PC-9 (cell line): Measurements from ENCODE around the gene KCNJ6. TPM values are rescaled to one million over a fixed set of nuclear protein-coding genes. Genes with fewer than 3 reads are reported as not detected.
A peak's percentile ranks its signal among the peaks of the same experiment; 100 is the strongest.

Experiments used
- BruUV-seq: library from RNA; stranded (reverse); fragments of 400-500 nt; replicated peaks from 2 replicates; lab custom pipeline; 2021; lab: Mats Ljungman, UMichigan
- CTCF ChIA-PET: fragments of 300-600 bp; sonication (Branson Sonifier 250); formaldehyde crosslinking; loops from one replicate; lab custom pipeline; 2022; ENCODE audit warnings: antibody characterized with exemption; lab: Charles Lee
- POLR2A ChIA-PET: fragments of 300-600 bp; sonication (Branson Sonifier 250); formaldehyde crosslinking; loops from one replicate; lab custom pipeline; 2022; ENCODE audit warnings: antibody characterized with exemption; ENCODE audit not compliant: unreplicated experiment; lab: Charles Lee
- DNase-seq, 2 experiments: peaks; one replicate each; pipeline versions ENCODE4 v3.0.0 to v3.0.0-alpha.2; 2015 to 2022; ENCODE audit warnings: mixed read lengths in 1 of 2
- H2AFZ ChIP-seq: fragments of 200-600 bp; sonication (generic); 2 replicates; pipeline ENCODE4 v1.8.1; 2017; ENCODE audit warnings: antibody characterized with exemption
- H3F3A ChIP-seq: fragments of 200-600 bp; sonication (generic); 2 replicates; pipeline ENCODE4 v1.8.1; 2017; ENCODE audit warnings: antibody characterized with exemption, mild to moderate bottlenecking, low read depth; ENCODE audit not compliant: insufficient read depth
- H3K27ac ChIP-seq: fragments of 200-600 bp; sonication (generic); 2 replicates; pipeline ENCODE4 v1.6.1; 2016; ENCODE audit warnings: mixed run types
- H3K27me3 ChIP-seq: fragments of 200-600 bp; sonication (generic); 2 replicates; pipeline ENCODE4 v1.6.1; 2016; ENCODE audit warnings: low read depth, mixed run types; ENCODE audit not compliant: insufficient read depth
- H3K36me3 ChIP-seq: fragments of 200-600 bp; sonication (generic); 2 replicates; pipeline ENCODE4 v1.6.1; 2016; ENCODE audit warnings: low read depth, mixed run types
- H3K4me1 ChIP-seq: fragments of 200-600 bp; sonication (generic); replicated peaks from 2 replicates; pipeline ENCODE4 v1.6.1; 2016; ENCODE audit warnings: mixed run types; ENCODE audit not compliant: insufficient read depth
- H3K4me2 ChIP-seq: fragments of 200-600 bp; sonication (generic); 2 replicates; pipeline ENCODE4 v1.6.1; 2017; ENCODE audit warnings: mixed run types
- H3K4me3 ChIP-seq: fragments of 200-600 bp; sonication (generic); 2 replicates; pipeline ENCODE4 v1.6.1; 2016; ENCODE audit warnings: mixed run types
- H3K79me2 ChIP-seq: fragments of 200-600 bp; sonication (generic); 2 replicates; pipeline ENCODE4 v1.6.1; 2017; ENCODE audit warnings: low read depth, mixed run types
- H3K9me2 ChIP-seq: fragments of 200-600 bp; sonication (generic); 2 replicates; pipeline ENCODE4 v1.8.1; 2017; ENCODE audit warnings: mild to moderate bottlenecking; ENCODE audit not compliant: insufficient read depth
- H3K9me3 ChIP-seq: fragments of 200-600 bp; sonication (generic); 2 replicates; pipeline ENCODE4 v1.8.1; 2016; ENCODE audit warnings: low read depth; ENCODE audit not compliant: insufficient read depth
- H4K20me1 ChIP-seq: fragments of 200-600 bp; sonication (generic); 2 replicates; pipeline ENCODE4 v1.8.1; 2017; ENCODE audit not compliant: insufficient read depth
- CTCF ChIP-seq: fragments of 200-600 bp; sonication (generic); conservative IDR thresholded peaks from 2 replicates; pipeline ENCODE4 v1.6.1; 2017; ENCODE audit warnings: mixed run types, antibody characterized with exemption, mild to moderate bottlenecking, moderate library complexity
- EZH2 ChIP-seq: fragments of 200-600 bp; sonication (generic); IDR thresholded peaks from 2 replicates; pipeline ENCODE4 v1.8.0; 2017; ENCODE audit warnings: antibody characterized with exemption, low read depth
- intact Hi-C: fragments of 100-400 bp; cut with micrococcal nuclease; formaldehyde crosslinking; loops from one replicate; pipeline ENCODE4 v1.10.0; 2022; ENCODE audit not compliant: unreplicated experiment
- total RNA-seq: library from RNA; stranded (reverse); gene quantifications from 2 replicates; pipeline ENCODE4 v1.2.3, GENCODE V29; 2021

The KCNJ6 gene
- total RNA-seq, 1 experiment from 2014 or later = not detected

GRCh38 chr21:37627074-37627473 lies 289.2 kb downstream of the KCNJ6 start:
- no peak overlapping the region for H3K27ac ChIP-seq
- no peak for TF ChIP-seq CTCF
- no peak for TF ChIP-seq EZH2
- no TSS peak for BruUV-seq
- H3K79me2 ChIP-seq = no peaks in the 10 kb centered on the region
- H3F3A ChIP-seq = no peaks in the 10 kb centered on the region
- POLR2A ChIA-PET = no interaction called here
- no peaks in the 10 kb centered on the region for H3K27me3 ChIP-seq
- CTCF ChIA-PET = interaction anchor here (0.5 kb wide), 1 partner anchor 126 kb away, joined by 3 read pairs; no protein-coding TSS in a partner anchor
- peaks cover 9% of the 10 kb centered on the region; the same call in 1 of the 2 replicates for H3K4me1 ChIP-seq
- intact Hi-C loops = no loop called here
- no peaks in the 10 kb centered on the region for H3K9me3 ChIP-seq
- no peak overlapping the region for H2AFZ ChIP-seq
- H3K36me3 ChIP-seq = no peaks in the 10 kb centered on the region
- H3K4me2 ChIP-seq = peak overlapping the region; percentile 16; the same call in 1 of the 2 replicates
- DNase-seq = no peak
- no peaks in the 10 kb centered on the region for H4K20me1 ChIP-seq
- H3K9me2 ChIP-seq = no peaks in the 10 kb centered on the region
- H3K4me3 ChIP-seq = no peak overlapping the region

- no TSS peak for BruUV-seq
Measured at GRCh38 chr21:37626320-37626719, 289.9 kb downstream of the KCNJ6 start.

GRCh38 chr21:37623689-37624088 lies 292.6 kb downstream of the KCNJ6 start:
- no peaks in the 10 kb centered on the region for H3K27me3 ChIP-seq
- no peak for DNase-seq
- TF ChIP-seq CTCF (no peak), EZH2 (no peak)
- CTCF ChIA-PET = no interaction called here
- no peaks in the 10 kb centered on the region for H3K9me3 ChIP-seq
- no peaks in the 10 kb centered on the region for H3K36me3 ChIP-seq
- no TSS peak for BruUV-seq
- no peaks in the 10 kb centered on the region for H3K9me2 ChIP-seq
- H3K4me3 ChIP-seq = no peak overlapping the region
- H2AFZ ChIP-seq = no peak overlapping the region
- no peak overlapping the region for H3K27ac ChIP-seq
- H4K20me1 ChIP-seq = no peaks in the 10 kb centered on the region
- no peaks in the 10 kb centered on the region for H3K79me2 ChIP-seq
- H3K4me1 ChIP-seq = peaks cover 9% of the 10 kb centered on the region; the same call in 1 of the 2 replicates
- no peak overlapping the region for H3K4me2 ChIP-seq
- intact Hi-C loops = no loop called here
- POLR2A ChIA-PET = no interaction called here
- H3F3A ChIP-seq = no peaks in the 10 kb centered on the region

More at GRCh38 chr21:37626320-37626719, 289.9 kb downstream of the KCNJ6 start:
- H3K9me2 ChIP-seq = no peaks in the 10 kb centered on the region
- H2AFZ ChIP-seq = no peak overlapping the region
- POLR2A ChIA-PET = no interaction called here
- H3F3A ChIP-seq = no peaks in the 10 kb centered on the region
- peaks cover 9% of the 10 kb centered on the region; the same call in 1 of the 2 replicates for H3K4me1 ChIP-seq
- H3K79me2 ChIP-seq = no peaks in the 10 kb centered on the region
- TF ChIP-seq CTCF (no peak), EZH2 (no peak)
- H4K20me1 ChIP-seq = no peaks in the 10 kb centered on the region
- H3K4me2 ChIP-seq = no peak overlapping the region
- CTCF ChIA-PET = interaction anchor here (0.5 kb wide), 1 partner anchor 126 kb away, joined by 3 read pairs; no protein-coding TSS in a partner anchor
- DNase-seq = no peak
- H3K36me3 ChIP-seq = no peaks in the 10 kb centered on the region
- H3K27ac ChIP-seq = no peak overlapping the region
- no peaks in the 10 kb centered on the region for H3K27me3 ChIP-seq
- intact Hi-C loops = no loop called here
- no peaks in the 10 kb centered on the region for H3K9me3 ChIP-seq
- H3K4me3 ChIP-seq = no peak overlapping the region
